ENCODE data around the gene ZNF780B.

The ZNF780B gene

DNA sequence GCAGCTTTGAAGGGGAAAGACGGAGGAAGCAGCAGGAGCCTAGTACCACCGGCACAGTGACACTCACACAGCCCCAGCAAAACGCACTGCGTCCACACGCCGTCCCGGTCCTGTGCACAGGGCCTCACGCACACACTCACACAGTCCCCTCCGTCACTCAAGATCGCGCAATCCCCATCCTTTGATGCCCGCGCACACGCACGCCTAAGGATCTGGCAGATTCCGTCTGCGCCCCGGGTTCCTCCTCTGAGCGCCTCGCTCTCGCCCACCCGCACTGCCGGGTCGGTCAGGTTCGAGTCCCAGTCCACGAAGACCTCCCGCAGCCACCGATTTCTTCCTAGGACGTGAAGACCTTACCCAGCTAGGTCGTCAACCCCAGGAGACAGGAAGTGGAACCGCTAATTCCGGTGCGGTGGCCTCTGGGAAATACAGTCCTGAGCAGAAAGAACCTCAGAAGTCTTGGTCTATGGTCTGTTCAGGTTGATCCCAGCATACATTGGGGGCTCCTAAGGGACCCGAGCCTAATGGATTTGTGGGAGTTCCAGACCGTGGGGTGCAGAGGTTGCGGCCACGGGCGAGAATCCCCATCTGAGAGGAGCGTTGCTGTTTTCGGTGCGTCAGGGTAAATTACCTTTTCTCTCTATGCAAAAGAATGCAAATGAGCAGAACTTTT is at the start of gene ZNF780B:
TSS of gene ZNF780B (minus strand) at position 400 of the 673 bp plus-strand sequence. CDS start 5,899 bp downstream, outside the sequence.
- CTCF ChIA-PET = interaction anchor here (1.1 to 1.3 kb wide), 2 partner anchors 22 to 85 kb away, joined by 3 read pairs; partner anchors contain the start of gene PSMC4
- TF ChIP-seq, protein P1, sequence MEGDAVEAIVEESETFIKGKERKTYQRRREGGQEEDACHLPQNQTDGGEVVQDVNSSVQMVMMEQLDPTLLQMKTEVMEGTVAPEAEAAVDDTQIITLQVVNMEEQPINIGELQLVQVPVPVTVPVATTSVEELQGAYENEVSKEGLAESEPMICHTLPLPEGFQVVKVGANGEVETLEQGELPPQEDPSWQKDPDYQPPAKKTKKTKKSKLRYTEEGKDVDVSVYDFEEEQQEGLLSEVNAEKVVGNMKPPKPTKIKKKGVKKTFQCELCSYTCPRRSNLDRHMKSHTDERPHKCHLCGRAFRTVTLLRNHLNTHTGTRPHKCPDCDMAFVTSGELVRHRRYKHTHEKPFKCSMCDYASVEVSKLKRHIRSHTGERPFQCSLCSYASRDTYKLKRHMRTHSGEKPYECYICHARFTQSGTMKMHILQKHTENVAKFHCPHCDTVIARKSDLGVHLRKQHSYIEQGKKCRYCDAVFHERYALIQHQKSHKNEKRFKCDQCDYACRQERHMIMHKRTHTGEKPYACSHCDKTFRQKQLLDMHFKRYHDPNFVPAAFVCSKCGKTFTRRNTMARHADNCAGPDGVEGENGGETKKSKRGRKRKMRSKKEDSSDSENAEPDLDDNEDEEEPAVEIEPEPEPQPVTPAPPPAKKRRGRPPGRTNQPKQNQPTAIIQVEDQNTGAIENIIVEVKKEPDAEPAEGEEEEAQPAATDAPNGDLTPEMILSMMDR (IDR thresholded peaks at IDR 0.05; ENCODE audit: control extremely low read depth, extremely low read depth, low read depth, missing control alignments) = no peak
- POLR2A ChIA-PET = interaction anchor here (0.9 kb wide), 1 partner anchor 34 kb away, joined by 3 read pairs; no protein-coding TSS in a partner anchor
- DNase-seq (ENCODE audit: extremely low spot score) = peak; percentile 81

GRCh38 chr19:40104754-40105153 is 48.7 kb upstream of the ZNF780B start:
- POLR2A ChIA-PET = interaction anchor here (0.6 kb wide), 1 partner anchor 1763 kb away, joined by 5 read pairs; no protein-coding TSS in a partner anchor
- TF ChIP-seq, protein P1 (IDR thresholded peaks at IDR 0.05; ENCODE audit: control extremely low read depth, extremely low read depth, low read depth, missing control alignments) = no peak
- DNase-seq (ENCODE audit: extremely low spot score) = no peak
- CTCF ChIA-PET = no interaction called here

- TF ChIP-seq, protein P1 (IDR thresholded peaks at IDR 0.05; ENCODE audit: control extremely low read depth, extremely low read depth, low read depth, missing control alignments) = no peak
- ChIA-PET POLR2A (interaction anchor here (0.7 kb wide), 1 partner anchor 73 kb away, joined by 3 read pairs; no protein-coding TSS in a partner anchor), CTCF (no interaction called here)
- no peak for DNase-seq (ENCODE audit: extremely low spot score)
Measured at GRCh38 chr19:40103600-40103999, 47.6 kb upstream of the ZNF780B start.

GRCh38 chr19:40101813-40102212 is 45.8 kb upstream of the ZNF780B start:
- DNase-seq (ENCODE audit: extremely low spot score) = no peak
- TF ChIP-seq, protein P1 (IDR thresholded peaks at IDR 0.05; ENCODE audit: control extremely low read depth, extremely low read depth, low read depth, missing control alignments) = no peak
- ChIA-PET CTCF (interaction anchor here (1.3 kb wide), 1 partner anchor 18 kb away, joined by 3 read pairs; no protein-coding TSS in a partner anchor), POLR2A (no interaction called here)

- CTCF ChIA-PET = no interaction called here
- POLR2A ChIA-PET = no interaction called here
- no peak for DNase-seq (ENCODE audit: extremely low spot score)
- TF ChIP-seq, protein P1 (IDR thresholded peaks at IDR 0.05; ENCODE audit: control extremely low read depth, extremely low read depth, low read depth, missing control alignments) = no peak
Measured at GRCh38 chr19:40093416-40093815, 37.4 kb upstream of the ZNF780B start.

GRCh38 chr19:40091205-40092129 is 35.4 kb upstream of the ZNF780B start:
- no peak for DNase-seq (ENCODE audit: extremely low spot score)
- ChIA-PET CTCF (interaction anchor here (1.0 to 1.6 kb wide), 3 partner anchors 105 to 121 kb away, joined by 3 to 5 read pairs (median 4); partner anchors contain the start of gene PSMC4), POLR2A (no interaction called here)
- TF ChIP-seq, protein P1 (IDR thresholded peaks at IDR 0.05; ENCODE audit: control extremely low read depth, extremely low read depth, low read depth, missing control alignments) = no peak

All from GM10248 (cell line).